Ectodermal cell (in vitro differentiated cells): ENCODE measurements around the gene FZD4.

Experiments used
- H3K27ac ChIP-seq: 2 replicates; pipeline ENCODE4 v1.7.0; 2013; ENCODE audit warnings: mild to moderate bottlenecking, low read depth, low read length; ENCODE audit not compliant: insufficient read depth, poor library complexity, severe bottlenecking
- H3K27me3 ChIP-seq: 2 replicates; pipeline ENCODE4 v1.7.0; 2013; ENCODE audit warnings: mild to moderate bottlenecking, low read length; ENCODE audit not compliant: insufficient read depth, control insufficient read depth, poor library complexity, severe bottlenecking
- H3K36me3 ChIP-seq: one replicate; pipeline ENCODE4 v1.7.0; 2013; ENCODE audit warnings: low read length; ENCODE audit not compliant: control insufficient read depth, insufficient read depth
- H3K4me1 ChIP-seq: one replicate; pipeline ENCODE4 v1.7.0; 2013; ENCODE audit warnings: low read length; ENCODE audit not compliant: control insufficient read depth, insufficient read depth
- H3K4me3 ChIP-seq: 2 replicates; pipeline ENCODE4 v1.7.0; 2013; ENCODE audit warnings: low read depth, low read length, control low read depth; ENCODE audit not compliant: insufficient read depth
- H3K9me3 ChIP-seq: 2 replicates; pipeline ENCODE4 v1.7.0; 2013; ENCODE audit warnings: mild to moderate bottlenecking, low read length, moderate library complexity; ENCODE audit not compliant: control insufficient read depth
- WGBS, 2 experiments: methylation state at CpG; one replicate each; pipeline ENCODE4 v1.1.7; 2013; ENCODE audit warnings: missing lambda C conversion rate in 2 of 2; 5-methylcytosine and 5-hydroxymethylcytosine counted together

Gene FZD4

GRCh38 chr11:86990031-86990430 is 34.8 kb upstream of the FZD4 start:
- H3K27me3 ChIP-seq = no peaks in the 10 kb centered on the region
- no peaks in the 10 kb centered on the region for H3K36me3 ChIP-seq
- no peak overlapping the region for H3K27ac ChIP-seq
- no peaks in the 10 kb centered on the region for H3K4me1 ChIP-seq
- 57 to 58% methylated on average over 1 of the region's 1 CpG for WGBS, 2 experiments
- H3K9me3 ChIP-seq = no peaks in the 10 kb centered on the region
- H3K4me3 ChIP-seq = no peak overlapping the region

GRCh38 chr11:86988351-86988881 is 33.2 kb upstream of the FZD4 start:
- no peaks in the 10 kb centered on the region for H3K27me3 ChIP-seq
- 86 to 100% methylated on average over 1 to 3 of the region's 4 CpGs for WGBS, 2 experiments
- H3K4me1 ChIP-seq = no peaks in the 10 kb centered on the region
- no peaks in the 10 kb centered on the region for H3K9me3 ChIP-seq
- no peak overlapping the region for H3K4me3 ChIP-seq
- H3K36me3 ChIP-seq = no peaks in the 10 kb centered on the region
- no peak overlapping the region for H3K27ac ChIP-seq

DNA sequence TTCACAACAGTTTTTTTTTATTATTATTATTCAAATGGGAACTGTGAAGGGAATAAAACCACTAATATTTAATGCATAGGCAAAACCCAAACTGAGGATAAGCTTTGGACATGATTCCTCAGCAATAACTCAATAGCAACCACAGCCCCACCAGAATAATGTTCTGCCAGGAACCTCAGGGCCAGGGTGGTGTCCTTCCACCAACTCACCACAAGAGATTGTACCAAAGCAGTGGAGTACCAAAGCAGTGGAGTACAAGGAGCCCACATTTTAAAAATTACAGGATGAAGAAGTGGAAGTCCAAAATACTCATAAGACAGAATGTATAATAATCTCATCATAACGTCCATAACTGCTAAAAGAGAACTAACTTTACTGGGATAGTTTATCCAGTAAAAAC is 32.5 kb upstream of the FZD4 start:
- 100% methylated on average over 1 of the region's 1 CpG; no CpG with 5 or more reads in 1 of the 2 experiments for WGBS, 2 experiments
- Histone ChIP-seq H3K27me3 (no peaks in the 10 kb centered on the region), H3K4me3 (no peak overlapping the region), H3K9me3 (no peaks in the 10 kb centered on the region), H3K36me3 (no peaks in the 10 kb centered on the region), H3K27ac (no peak overlapping the region), H3K4me1 (no peaks in the 10 kb centered on the region)

DNA sequence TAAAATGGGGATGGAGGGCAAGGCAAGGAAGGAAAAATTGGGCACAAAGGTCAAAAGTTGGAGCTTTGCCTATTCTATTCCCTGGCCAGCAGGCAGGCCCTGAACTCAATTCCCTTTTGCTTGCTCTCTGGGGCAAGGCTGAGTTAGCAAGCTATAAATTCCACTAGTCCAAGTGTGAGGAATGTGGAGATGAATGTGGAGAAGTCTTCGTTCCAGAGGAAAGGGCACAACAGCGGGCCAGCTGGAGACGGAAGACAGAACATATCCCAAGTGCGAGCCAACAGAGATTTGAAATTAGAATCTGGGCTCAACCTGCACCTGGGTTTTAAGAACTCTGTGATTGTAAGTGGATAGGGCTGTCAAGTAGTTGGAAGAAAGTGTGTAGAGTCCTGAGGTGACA is 29.5 kb upstream of the FZD4 start:
- WGBS, 2 experiments = 96% methylated on average over 4 of the region's 4 CpGs
- H3K36me3 ChIP-seq = no peaks in the 10 kb centered on the region
- no peak overlapping the region for H3K4me3 ChIP-seq
- no peak overlapping the region for H3K27ac ChIP-seq
- no peaks in the 10 kb centered on the region for H3K4me1 ChIP-seq
- no peaks in the 10 kb centered on the region for H3K9me3 ChIP-seq
- no peaks in the 10 kb centered on the region for H3K27me3 ChIP-seq

DNA sequence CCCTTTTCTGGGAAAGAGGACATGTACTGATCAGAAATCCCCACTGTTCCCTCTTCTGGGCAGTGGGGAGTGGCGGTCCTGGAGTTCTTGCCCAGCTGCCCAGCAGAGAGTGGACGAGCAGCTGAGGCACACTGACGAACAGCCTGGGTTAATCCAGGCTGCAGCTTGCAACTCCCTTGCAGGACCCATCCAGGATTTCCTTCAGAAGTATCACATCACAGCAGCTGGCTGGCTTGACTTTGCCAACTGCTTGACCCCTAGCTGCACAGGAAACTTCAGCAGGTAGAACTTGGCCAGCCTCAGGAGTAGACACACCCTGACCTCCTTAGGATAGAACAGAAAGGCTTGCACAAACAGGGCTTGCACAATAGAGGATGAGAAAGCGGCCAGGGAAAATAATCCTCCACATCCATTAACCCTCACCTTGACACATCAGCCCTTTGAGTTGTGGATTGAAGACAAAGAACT is 27.9 kb upstream of the FZD4 start:
- WGBS, 2 experiments = 86 to 95% methylated on average over 3 to 4 of the region's 4 CpGs
- Histone ChIP-seq H3K4me3 (no peak overlapping the region), H3K27ac (no peak overlapping the region)

DNA sequence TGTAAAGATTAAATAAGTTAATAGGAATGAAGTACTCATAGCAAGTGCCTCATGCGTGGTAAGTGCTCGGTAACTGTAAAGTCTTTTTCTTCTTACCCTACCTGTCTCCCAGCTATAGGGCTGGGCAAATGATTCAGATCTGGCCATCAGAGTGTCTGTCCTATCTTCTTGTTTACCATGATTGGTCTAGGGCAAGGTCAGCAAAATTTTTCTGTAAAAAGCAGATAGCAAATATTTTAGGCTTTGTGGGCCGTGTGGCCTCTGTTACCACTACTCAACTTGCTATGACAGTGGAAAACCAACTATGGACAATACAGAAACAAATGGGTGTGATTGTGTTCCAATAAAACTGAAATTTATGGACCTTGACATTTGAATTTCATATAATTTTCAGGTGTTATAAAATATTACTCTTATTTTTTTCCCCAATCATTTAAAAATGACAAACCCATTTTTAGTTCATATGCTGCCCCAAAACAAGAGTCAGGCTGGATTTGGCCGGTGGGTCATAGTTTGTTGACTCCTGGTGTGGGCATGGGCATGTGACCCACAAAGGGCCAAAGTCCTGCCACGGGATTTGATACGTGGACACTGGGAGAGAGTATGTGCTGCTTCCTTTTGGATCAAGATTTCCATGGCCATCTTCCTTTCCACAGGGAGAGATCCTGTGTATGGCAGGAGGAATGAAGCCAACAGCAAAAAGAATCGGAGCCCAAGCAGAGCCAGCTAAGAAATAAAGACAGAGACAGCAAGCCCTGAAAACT is 26.8 kb upstream of the FZD4 start:
- H3K4me3 ChIP-seq = no peak overlapping the region
- H3K36me3 ChIP-seq = no peaks in the 10 kb centered on the region
- no peak overlapping the region for H3K27ac ChIP-seq
- no peaks in the 10 kb centered on the region for H3K27me3 ChIP-seq
- H3K9me3 ChIP-seq = no peaks in the 10 kb centered on the region
- H3K4me1 ChIP-seq = no peaks in the 10 kb centered on the region
- WGBS, 2 experiments = 93 to 97% methylated on average over 7 of the region's 7 CpGs

More for the DNA sequence above, 27.9 kb upstream of the FZD4 start:
- Histone ChIP-seq H3K4me1 (no peaks in the 10 kb centered on the region), H3K36me3 (no peaks in the 10 kb centered on the region), H3K27me3 (no peaks in the 10 kb centered on the region), H3K9me3 (no peaks in the 10 kb centered on the region)

GRCh38 chr11:86980086-86980796 is 25.0 kb upstream of the FZD4 start:
- no peaks in the 10 kb centered on the region for H3K27me3 ChIP-seq
- no peaks in the 10 kb centered on the region for H3K9me3 ChIP-seq
- H3K4me3 ChIP-seq = no peak overlapping the region
- no peaks in the 10 kb centered on the region for H3K4me1 ChIP-seq
- H3K36me3 ChIP-seq = no peaks in the 10 kb centered on the region
- WGBS, 2 experiments = 93 to 94% methylated on average over 6 of the region's 7 CpGs
- H3K27ac ChIP-seq = no peak overlapping the region

- 87 to 94% methylated on average over 3 of the region's 3 CpGs for WGBS, 2 experiments
- Histone ChIP-seq H3K9me3 (no peaks in the 10 kb centered on the region), H3K4me1 (no peaks in the 10 kb centered on the region), H3K27ac (no peak overlapping the region), H3K36me3 (no peaks in the 10 kb centered on the region), H3K27me3 (no peaks in the 10 kb centered on the region), H3K4me3 (no peak overlapping the region)
Observed at GRCh38 chr11:86978756-86979608, 23.8 kb upstream of the FZD4 start.

DNA sequence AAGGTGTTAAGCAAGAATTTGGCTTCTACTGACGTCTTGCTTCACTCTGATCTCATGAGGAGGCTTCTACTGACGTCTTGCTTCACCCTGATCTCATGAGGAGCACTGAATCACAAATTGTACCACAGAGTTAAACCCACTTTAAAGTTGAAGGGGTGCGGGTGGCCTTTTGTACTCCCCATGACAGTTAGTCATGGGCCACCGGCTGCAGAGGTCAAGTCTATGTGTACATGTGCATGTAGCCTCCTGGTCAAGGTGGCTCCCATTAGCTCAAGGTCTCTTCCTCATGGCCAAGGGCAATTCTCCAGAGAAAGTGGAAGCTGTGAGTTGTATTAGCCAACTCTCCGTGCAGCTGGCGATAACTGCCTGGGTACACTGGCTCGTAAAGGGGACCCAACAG is 23.1 kb upstream of the FZD4 start:
- 95 to 96% methylated on average over 7 of the region's 7 CpGs for WGBS, 2 experiments
- H3K36me3 ChIP-seq = no peaks in the 10 kb centered on the region
- H3K9me3 ChIP-seq = no peaks in the 10 kb centered on the region
- no peak overlapping the region for H3K27ac ChIP-seq
- H3K27me3 ChIP-seq = no peaks in the 10 kb centered on the region
- H3K4me3 ChIP-seq = no peak overlapping the region
- no peaks in the 10 kb centered on the region for H3K4me1 ChIP-seq
